Neural cell (in vitro differentiated cells): Measurements from ENCODE around the gene FAXDC2.

Experiments
- EP300 ChIP-seq: fragments of 450-650 bp; conservative IDR thresholded peaks from 2 replicates; pipeline ENCODE4 v1.6.1; 2014; ENCODE audit warnings: antibody characterized with exemption, mild to moderate bottlenecking, moderate library complexity; ENCODE audit not compliant: poor library complexity, severe bottlenecking
- EZH2 ChIP-seq: fragments of 200-600, 300-800 bp; shearing (Covaris generic), sonication (generic); IDR thresholded peaks from 2 replicates; pipeline ENCODE4 v1.6.1; 2014; ENCODE audit warnings: antibody characterized with exemption, low read length, borderline replicate concordance, mild to moderate bottlenecking; ENCODE audit not compliant: insufficient read depth, poor library complexity, severe bottlenecking
- POLR2AphosphoS5 ChIP-seq: IDR thresholded peaks from 2 replicates; pipeline ENCODE4 v1.6.1; 2012
- REST ChIP-seq: IDR thresholded peaks from 2 replicates; pipeline ENCODE4 v1.6.1; 2012; ENCODE audit warnings: borderline replicate concordance
- TF ChIP-seq, protein P1 (sequence below): fragments of 450-650 bp; IDR thresholded peaks from 2 replicates; pipeline ENCODE4 v1.5.1; 2014; ENCODE audit warnings: antibody characterized with exemption, mild to moderate bottlenecking, moderate library complexity; ENCODE audit not compliant: poor library complexity, severe bottlenecking

DNA sequence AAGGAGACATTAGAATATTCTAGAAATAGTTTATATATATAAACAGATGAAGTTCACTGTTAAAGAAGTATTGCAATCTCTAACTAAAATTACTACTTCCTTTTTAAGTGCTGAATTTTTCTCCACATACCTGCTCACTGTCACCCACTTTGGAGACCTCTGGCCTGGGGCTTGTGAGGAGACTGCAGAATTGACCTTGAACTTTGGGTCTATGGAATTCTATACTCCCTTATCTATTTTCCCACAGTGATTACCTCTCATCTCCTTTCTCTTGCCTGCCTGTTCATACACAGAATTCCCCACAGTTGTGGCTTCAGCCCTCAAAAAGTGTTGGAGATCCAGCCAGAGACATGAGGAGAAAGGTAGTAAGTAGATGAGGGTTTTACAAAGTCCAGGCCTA, 49.8 kb downstream of the FAXDC2 start:
- TF ChIP-seq, protein P1, sequence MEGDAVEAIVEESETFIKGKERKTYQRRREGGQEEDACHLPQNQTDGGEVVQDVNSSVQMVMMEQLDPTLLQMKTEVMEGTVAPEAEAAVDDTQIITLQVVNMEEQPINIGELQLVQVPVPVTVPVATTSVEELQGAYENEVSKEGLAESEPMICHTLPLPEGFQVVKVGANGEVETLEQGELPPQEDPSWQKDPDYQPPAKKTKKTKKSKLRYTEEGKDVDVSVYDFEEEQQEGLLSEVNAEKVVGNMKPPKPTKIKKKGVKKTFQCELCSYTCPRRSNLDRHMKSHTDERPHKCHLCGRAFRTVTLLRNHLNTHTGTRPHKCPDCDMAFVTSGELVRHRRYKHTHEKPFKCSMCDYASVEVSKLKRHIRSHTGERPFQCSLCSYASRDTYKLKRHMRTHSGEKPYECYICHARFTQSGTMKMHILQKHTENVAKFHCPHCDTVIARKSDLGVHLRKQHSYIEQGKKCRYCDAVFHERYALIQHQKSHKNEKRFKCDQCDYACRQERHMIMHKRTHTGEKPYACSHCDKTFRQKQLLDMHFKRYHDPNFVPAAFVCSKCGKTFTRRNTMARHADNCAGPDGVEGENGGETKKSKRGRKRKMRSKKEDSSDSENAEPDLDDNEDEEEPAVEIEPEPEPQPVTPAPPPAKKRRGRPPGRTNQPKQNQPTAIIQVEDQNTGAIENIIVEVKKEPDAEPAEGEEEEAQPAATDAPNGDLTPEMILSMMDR = no peak
- TF ChIP-seq EP300 = no peak
- TF ChIP-seq EZH2 = no peak
- TF ChIP-seq POLR2AphosphoS5 = no peak
- TF ChIP-seq REST = no peak
